H1 (cell line): Measurements from ENCODE around the gene ARHGEF28. TPM values are rescaled to one million over a fixed set of nuclear protein-coding genes. Genes with fewer than 3 reads are reported as not detected.

Experiments used
- CTCF ChIA-PET: fragments of 300-600 bp; sonication (Branson Sonifier 250); formaldehyde crosslinking; loops from one replicate; lab custom pipeline; 2021; ENCODE audit not compliant: partially characterized antibody; lab: Charles Lee
- POLR2A ChIA-PET: fragments of 300-600 bp; sonication (Branson Sonifier 250); formaldehyde crosslinking; loops from one replicate; lab custom pipeline; 2021; ENCODE audit warnings: inconsistent platforms; ENCODE audit not compliant: partially characterized antibody; lab: Charles Lee
- DNase-seq, 2 experiments: peaks; one replicate each; pipeline versions ENCODE4 v3.0.0 to v3.0.0-alpha.2; 2010 to 2022; ENCODE audit warnings: low spot score in 2 of 2, low read depth in 1 of 2, mixed read lengths in 1 of 2
- FAIRE-seq: peaks from 2 replicates; lab custom pipeline; 2011; peaks lifted over from hg19 to GRCh38; lab: Jason Lieb, UNC
- H2AFZ ChIP-seq: 2 replicates; pipeline ENCODE4 v1.8.1; 2012; ENCODE audit warnings: low read length, inconsistent platforms
- H2AK5ac ChIP-seq: 2 replicates; pipeline ENCODE4 v1.6.1; 2013; ENCODE audit warnings: low read depth, low read length
- H2BK120ac ChIP-seq: replicated peaks from 2 replicates; pipeline ENCODE3; 2013; ENCODE audit warnings: low read depth, low read length, inconsistent platforms
- H2BK12ac ChIP-seq: 2 replicates; pipeline ENCODE4 v1.6.1; 2013; ENCODE audit warnings: low read depth, low read length
- H2BK15ac ChIP-seq: 2 replicates; pipeline ENCODE4 v1.6.1; 2013; ENCODE audit warnings: low read length
- H2BK20ac ChIP-seq: 2 replicates; pipeline ENCODE4 v1.6.1; 2013; ENCODE audit warnings: low read length
- H2BK5ac ChIP-seq: 2 replicates; pipeline ENCODE4 v1.6.1; 2013; ENCODE audit warnings: low read depth, low read length
- H3K14ac ChIP-seq: 2 replicates; pipeline ENCODE4 v1.6.1; 2013; ENCODE audit warnings: inconsistent platforms; ENCODE audit not compliant: insufficient read length
- H3K18ac ChIP-seq: 2 replicates; pipeline ENCODE4 v1.6.1; 2013; ENCODE audit warnings: low read length; ENCODE audit errors: extremely low read depth
- H3K23ac ChIP-seq: 2 replicates; pipeline ENCODE4 v1.6.1; 2013; ENCODE audit warnings: inconsistent platforms; ENCODE audit not compliant: insufficient read length
- H3K23me2 ChIP-seq: 2 replicates; pipeline ENCODE4 v1.6.1; 2013; ENCODE audit warnings: low read depth, low read length
- H3K27ac ChIP-seq: 2 replicates; pipeline ENCODE4 v1.6.1; 2011; ENCODE audit warnings: low read depth, low read length, inconsistent platforms
- H3K27me3 ChIP-seq, 4 experiments: replicated peaks in 1 of 4; 1 replicate in 1 of 4; 2 replicates in 3 of 4; pipeline versions ENCODE4 v1.6.1 to v1.8.1; 2011 to 2013; ENCODE audit warnings: low read length in 3 of 4, mild to moderate bottlenecking in 3 of 4, inconsistent platforms in 2 of 4, mixed read lengths in 2 of 4, moderate library complexity in 1 of 4; ENCODE audit not compliant: control insufficient read depth in 3 of 4, insufficient read depth in 3 of 4; ENCODE audit errors: extremely low read depth in 1 of 4
- H3K36me3 ChIP-seq, 4 experiments: 2 replicates each; pipeline versions ENCODE4 v1.6.1 to v1.8.1; 2011 to 2013; ENCODE audit warnings: mild to moderate bottlenecking in 4 of 4, low read length in 3 of 4, moderate library complexity in 2 of 4, control low read depth in 1 of 4, inconsistent platforms in 1 of 4; ENCODE audit not compliant: insufficient read depth in 4 of 4, control insufficient read depth in 2 of 4
- H3K4ac ChIP-seq: replicated peaks from 2 replicates; pipeline ENCODE3; 2013; ENCODE audit warnings: low read length, low read depth, mixed read lengths, inconsistent platforms; ENCODE audit not compliant: insufficient read length
- H3K4me1 ChIP-seq, 4 experiments: replicated peaks in 1 of 4; 1 replicate in 1 of 4; 2 replicates in 3 of 4; pipeline versions ENCODE4 v1.6.1 to v1.8.1; 2011 to 2013; ENCODE audit warnings: low read length in 3 of 4, inconsistent platforms in 2 of 4, mixed read lengths in 1 of 4; ENCODE audit not compliant: insufficient read depth in 4 of 4, control insufficient read depth in 3 of 4
- H3K4me2 ChIP-seq, 2 experiments: 2 replicates each; pipeline versions ENCODE4 v1.6.1 to v1.8.1; 2011 to 2013; ENCODE audit warnings: low read depth in 2 of 2, low read length in 2 of 2, control low read depth in 1 of 2, inconsistent platforms in 1 of 2, mild to moderate bottlenecking in 1 of 2; ENCODE audit not compliant: insufficient read depth in 1 of 2
- H3K4me3 ChIP-seq, 4 experiments: fragments of 200-600, 300-600 bp in 1 of 4; sonication (generic), shearing (Covaris generic), sonication (Bioruptor Twin) in 1 of 4; 2 replicates each; pipeline versions ENCODE4 v1.5.1 to v1.8.1; 2011 to 2016; ENCODE audit warnings: low read length in 4 of 4, low read depth in 3 of 4, control low read depth in 2 of 4, inconsistent platforms in 2 of 4, mild to moderate bottlenecking in 2 of 4, mixed read lengths in 1 of 4, moderate library complexity in 1 of 4; ENCODE audit not compliant: insufficient read depth in 2 of 4; ENCODE audit errors: extremely low read depth in 1 of 4
- H3K56ac ChIP-seq: replicated peaks from 2 replicates; pipeline ENCODE3; 2013; ENCODE audit warnings: low read depth, mild to moderate bottlenecking, mixed read lengths, low read length, inconsistent platforms; ENCODE audit not compliant: insufficient read length
- H3K79me1 ChIP-seq: 2 replicates; pipeline ENCODE4 v1.6.1; 2013; ENCODE audit warnings: low read depth, low read length, control low read depth
- H3K79me2 ChIP-seq, 2 experiments: 2 replicates each; pipeline versions ENCODE4 v1.6.1 to v1.8.1; 2012 to 2013; ENCODE audit warnings: low read length in 2 of 2, mild to moderate bottlenecking in 2 of 2, inconsistent platforms in 1 of 2; ENCODE audit not compliant: insufficient read depth in 2 of 2, control insufficient read depth in 1 of 2
- H3K9ac ChIP-seq, 4 experiments: replicated peaks in 1 of 4; 1 replicate in 1 of 4; 2 replicates in 3 of 4; pipeline versions ENCODE4 v1.6.1 to v1.8.1; 2011 to 2013; ENCODE audit warnings: low read depth in 3 of 4, low read length in 3 of 4, control low read depth in 2 of 4, mild to moderate bottlenecking in 2 of 4, moderate library complexity in 2 of 4, inconsistent platforms in 1 of 4; ENCODE audit errors: extremely low read depth in 1 of 4
- H3K9me3 ChIP-seq, 2 experiments: 2 replicates each; pipeline versions ENCODE4 v1.6.1 to v1.8.1; 2012 to 2013; ENCODE audit warnings: mild to moderate bottlenecking in 2 of 2, moderate library complexity in 2 of 2, control low read depth in 1 of 2, inconsistent platforms in 1 of 2, low read depth in 1 of 2, low read length in 1 of 2, mixed read lengths in 1 of 2; ENCODE audit not compliant: insufficient read depth in 2 of 2
- H4K20me1 ChIP-seq, 2 experiments: replicated peaks in 1 of 2; 2 replicates each; pipeline versions ENCODE3 to v1.8.1; 2011 to 2013; ENCODE audit warnings: inconsistent platforms in 2 of 2, low read length in 2 of 2, mild to moderate bottlenecking in 1 of 2; ENCODE audit not compliant: insufficient read depth in 2 of 2, control insufficient read depth in 1 of 2
- H4K5ac ChIP-seq: 2 replicates; pipeline ENCODE4 v1.6.1; 2013; ENCODE audit warnings: low read length, low read depth, mixed read lengths, inconsistent platforms; ENCODE audit not compliant: insufficient read length
- H4K8ac ChIP-seq: 2 replicates; pipeline ENCODE4 v1.8.0; 2013; ENCODE audit warnings: mild to moderate bottlenecking, moderate library complexity, low read length, inconsistent platforms; ENCODE audit not compliant: insufficient read depth; ENCODE audit errors: extremely low read depth
- H4K91ac ChIP-seq: replicated peaks from 2 replicates; pipeline ENCODE3; 2013; ENCODE audit warnings: low read length, mixed read lengths, inconsistent platforms; ENCODE audit not compliant: insufficient read length
- ASH2L ChIP-seq: fragments of 200-600, 300-600 bp; sonication (generic); IDR thresholded peaks from one replicate; pipeline ENCODE4 v1.7.1; 2017; ENCODE audit warnings: low read length
- CBX5 ChIP-seq: fragments of 300-800, 300-1000 bp; sonication (generic); IDR thresholded peaks from 2 replicates; pipeline ENCODE4 v1.7.1; 2016; ENCODE audit warnings: antibody characterized with exemption, low read length, low read depth
- GTF2F1 ChIP-seq: IDR thresholded peaks from 2 replicates; pipeline ENCODE4 v1.6.1; 2012; ENCODE audit warnings: low read depth, low read length, improper control_type of control experiment, borderline replicate concordance
- HDAC6 ChIP-seq: IDR thresholded peaks from one replicate; pipeline ENCODE4 v1.7.1; 2012; ENCODE audit warnings: low read depth, mild to moderate bottlenecking, inconsistent platforms, low read length, moderate library complexity
- KDM1A ChIP-seq: fragments of 200-600, 300-600 bp; sonication (generic); IDR thresholded peaks from 2 replicates; pipeline ENCODE4 v1.7.1; 2016; ENCODE audit warnings: mild to moderate bottlenecking, low read length, borderline replicate concordance
- MAFK ChIP-seq: IDR thresholded peaks from 2 replicates; pipeline ENCODE4 v1.6.1; 2012; ENCODE audit warnings: low read depth, mild to moderate bottlenecking, improper control_type of control experiment, low read length
- NRF1 ChIP-seq: IDR thresholded peaks from 2 replicates; pipeline ENCODE4 v1.6.1; 2011; ENCODE audit warnings: mild to moderate bottlenecking, low read depth, low read length, improper control_type of control experiment
- RAD21 ChIP-seq, 2 experiments: IDR thresholded peaks in 1 of 2; conservative IDR thresholded peaks in 1 of 2; 2 replicates each; pipeline ENCODE4 v1.6.1; 2011; ENCODE audit warnings: low read depth in 2 of 2, low read length in 2 of 2, improper control_type of control experiment in 1 of 2, inconsistent platforms in 1 of 2, mild to moderate bottlenecking in 1 of 2, moderate library complexity in 1 of 2
- SRF ChIP-seq: IDR thresholded peaks from 2 replicates; pipeline ENCODE4 v1.6.1; 2011; ENCODE audit warnings: mild to moderate bottlenecking, low read depth, low read length, moderate library complexity
- SUZ12 ChIP-seq: fragments of 200-600 bp; sonication (generic); IDR thresholded peaks from 2 replicates; pipeline ENCODE4 v1.6.1; 2012; ENCODE audit warnings: mild to moderate bottlenecking, inconsistent platforms, low read length, moderate library complexity, mixed read lengths
- WGBS, 2 experiments: shearing (Covaris generic) in 1 of 2; methylation state at CpG; one replicate each; pipeline versions ENCODE4 v1.1.6 to v1.1.7; 2013 to 2015; ENCODE audit warnings: low lambda C conversion rate in 2 of 2, mixed read lengths in 2 of 2, inconsistent platforms in 1 of 2, low coverage in 1 of 2, missing lambda C conversion rate in 1 of 2; ENCODE audit not compliant: insufficient replicate concordance in 2 of 2, insufficient coverage in 1 of 2, insufficient read length in 1 of 2; ENCODE audit errors: extremely low coverage in 1 of 2, missing lambda C conversion rate in 1 of 2; 5-methylcytosine and 5-hydroxymethylcytosine counted together
- polyA plus RNA-seq, 7 experiments: library from polyadenylated mRNA; depleted of rRNA in 3 of 7; stranded (reverse) in 5 of 7; unstranded in 2 of 7; fragments of >200 nt in 5 of 7; fragments of 200-250 nt in 2 of 7; gene quantifications; 1 replicate in 5 of 7; 2 replicates in 1 of 7; 4 replicates in 1 of 7; pipeline versions ENCODE4 v1.2.1 to v1.2.3, GENCODE V29; 2011 to 2013; ENCODE audit warnings: missing spikeins in 2 of 7, mixed read lengths in 2 of 7
- total RNA-seq: library from RNA; stranded (reverse); fragmentation: NEBNext Ultra II Directional; extraction: Animal tissue kit (Norgen Biotek cat#: 25700); gene quantifications from 2 replicates; pipeline ENCODE4 v1.2.1, GENCODE V29; 2021
- TF ChIP-seq, protein P1 (sequence below), 3 experiments: IDR thresholded peaks; 1 replicate in 2 of 3; 2 replicates in 1 of 3; pipeline versions ENCODE4 v1.5.1 to v1.6.1; 2011; ENCODE audit warnings: low read length in 3 of 3, mild to moderate bottlenecking in 3 of 3, inconsistent platforms in 2 of 3, low read depth in 1 of 3, moderate library complexity in 1 of 3; ENCODE audit not compliant: insufficient read depth in 1 of 3; ENCODE audit errors: control extremely low read depth in 1 of 3

The ARHGEF28 gene
- total and polyA plus RNA-seq, 2 of the 8 experiments (the other 6 are each of a cell fraction or from before 2014, with no cell fraction given): 0.33 to 1.0 TPM

DNA sequence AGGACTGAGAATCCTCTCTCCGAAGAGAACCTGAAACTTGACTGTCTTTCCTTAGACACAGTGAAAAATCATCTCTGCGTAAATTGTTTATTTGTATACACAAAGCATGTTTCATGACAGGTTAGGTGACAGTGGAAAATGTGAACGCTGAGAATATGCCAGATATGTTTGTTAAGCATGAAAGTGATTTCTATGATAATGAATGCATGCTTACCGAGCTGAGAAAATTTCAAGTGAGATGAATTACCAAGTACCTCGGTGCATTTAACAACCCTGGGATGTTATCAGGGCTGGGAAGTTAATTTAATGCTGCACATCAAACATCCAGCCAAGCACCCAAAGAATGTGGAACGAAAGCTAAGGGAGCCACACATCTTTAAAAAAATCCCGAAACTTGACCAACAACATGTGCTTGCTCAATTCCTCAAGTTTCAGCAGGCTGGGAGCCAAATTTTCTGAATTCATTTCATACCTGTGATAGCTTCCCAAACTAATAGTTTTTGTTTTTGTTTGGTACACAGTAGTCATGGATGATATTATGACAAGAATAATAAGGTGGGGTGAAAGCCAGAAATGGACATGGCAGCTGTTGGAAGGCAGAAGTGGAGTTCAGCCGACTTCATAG is 336.9 kb downstream of the ARHGEF28 start:
- Histone ChIP-seq H3K23ac (no peak overlapping the region), H2AK5ac (no peak overlapping the region), H3K4me3 (no peak overlapping the region), H2BK12ac (no peak overlapping the region), H3K4me2 (no peak overlapping the region), H4K91ac (no peak overlapping the region), H3K79me2 (no peaks in the 10 kb centered on the region), H2AFZ (no peak overlapping the region), H2BK20ac (no peak overlapping the region), H3K27ac (no peak overlapping the region), H4K5ac (no peak overlapping the region), H3K36me3 (no peaks in the 10 kb centered on the region), H3K9ac (no peak overlapping the region), H2BK15ac (no peak overlapping the region), H3K56ac (no peak overlapping the region), H4K20me1 (no peaks in the 10 kb centered on the region), H4K8ac (no peak overlapping the region), H3K23me2 (no peaks in the 10 kb centered on the region), H3K79me1 (no peaks in the 10 kb centered on the region), H3K4ac (no peak overlapping the region), H3K18ac (no peak overlapping the region), H3K9me3 (no peaks in the 10 kb centered on the region), H2BK120ac (no peak overlapping the region), H3K27me3 (no peaks in the 10 kb centered on the region), H3K4me1 (no peaks in the 10 kb centered on the region), H3K14ac (no peak overlapping the region), H2BK5ac (no peak overlapping the region)
- DNase-seq: no peak
- WGBS, 2 experiments: 95% methylated on average over 8 of the region's 8 CpGs; no CpG with 5 or more reads in 1 of the 2 experiments
- POLR2A ChIA-PET: no interaction called here
- FAIRE-seq: no peak
- CTCF ChIA-PET: interaction anchor here (0.7 to 2.3 kb wide), 3 partner anchors 10 to 23 kb away, joined by 3 to 7 read pairs (median 4); no protein-coding TSS in a partner anchor
- TF ChIP-seq ASH2L: no peak
- TF ChIP-seq GTF2F1: no peak
- no peak for TF ChIP-seq RAD21 (IDR thresholded peaks at IDR 0.05 in 1 of 2, conservative IDR thresholded peaks at IDR 0.05 in 1 of 2; ENCODE audit: low read depth in 2 of 2, low read length in 2 of 2)
- TF ChIP-seq SRF: no peak
- no peak for TF ChIP-seq SUZ12
- TF ChIP-seq KDM1A: no peak
- TF ChIP-seq, protein P1, sequence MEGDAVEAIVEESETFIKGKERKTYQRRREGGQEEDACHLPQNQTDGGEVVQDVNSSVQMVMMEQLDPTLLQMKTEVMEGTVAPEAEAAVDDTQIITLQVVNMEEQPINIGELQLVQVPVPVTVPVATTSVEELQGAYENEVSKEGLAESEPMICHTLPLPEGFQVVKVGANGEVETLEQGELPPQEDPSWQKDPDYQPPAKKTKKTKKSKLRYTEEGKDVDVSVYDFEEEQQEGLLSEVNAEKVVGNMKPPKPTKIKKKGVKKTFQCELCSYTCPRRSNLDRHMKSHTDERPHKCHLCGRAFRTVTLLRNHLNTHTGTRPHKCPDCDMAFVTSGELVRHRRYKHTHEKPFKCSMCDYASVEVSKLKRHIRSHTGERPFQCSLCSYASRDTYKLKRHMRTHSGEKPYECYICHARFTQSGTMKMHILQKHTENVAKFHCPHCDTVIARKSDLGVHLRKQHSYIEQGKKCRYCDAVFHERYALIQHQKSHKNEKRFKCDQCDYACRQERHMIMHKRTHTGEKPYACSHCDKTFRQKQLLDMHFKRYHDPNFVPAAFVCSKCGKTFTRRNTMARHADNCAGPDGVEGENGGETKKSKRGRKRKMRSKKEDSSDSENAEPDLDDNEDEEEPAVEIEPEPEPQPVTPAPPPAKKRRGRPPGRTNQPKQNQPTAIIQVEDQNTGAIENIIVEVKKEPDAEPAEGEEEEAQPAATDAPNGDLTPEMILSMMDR (IDR thresholded peaks at IDR 0.05; ENCODE audit: control extremely low read depth in 1 of 3, insufficient read depth in 1 of 3, low read depth in 1 of 3, low read length in 3 of 3): no peak
- no peak for TF ChIP-seq NRF1
- no peak for TF ChIP-seq CBX5
- TF ChIP-seq HDAC6: no peak
- no peak for TF ChIP-seq MAFK
